ENCODE results near the gene CLDND2.

GRCh38 chr19:51367565-51368365 is 1.0 kb downstream of the CLDND2 start:
- no peak for TF ChIP-seq EZH2 (IDR thresholded peaks at IDR 0.05; ENCODE audit: borderline replicate concordance, control insufficient read depth, low read depth, low read length)
- TF ChIP-seq USF2 (IDR thresholded peaks at IDR 0.05; ENCODE audit: borderline replicate concordance, low read depth, low read length) = no peak
- no peak for TF ChIP-seq IRF4 (IDR thresholded peaks at IDR 0.05; ENCODE audit: low read depth, low read length)
- 0 out of 2 replicates have a peak, but pooled peaks have one; percentile 4 for TF ChIP-seq SMC3 (IDR thresholded peaks at IDR 0.05; ENCODE audit: borderline replicate concordance, low read length)
- no peak for TF ChIP-seq EP300 (IDR thresholded peaks at IDR 0.05; ENCODE audit: borderline replicate concordance in 1 of 2, control insufficient read depth in 1 of 2, low read depth in 2 of 2, low read length in 2 of 2)
